ENCODE results near the gene FRMD4A. TPM values are rescaled to one million over a fixed set of nuclear protein-coding genes. Genes with fewer than 3 reads are reported as not detected.

Gene FRMD4A
- total RNA-seq, 1 experiment from 2014 or later, result 19.6 TPM

GRCh38 chr10:13674645-13675588, 655.8 kb downstream of the FRMD4A start:
- no peak overlapping the region for H2BK12ac ChIP-seq (ENCODE audit: insufficient read length, low read depth, low read length)
- no peak overlapping the region for H2AFZ ChIP-seq (ENCODE audit: low read length)
- H2AK5ac ChIP-seq (ENCODE audit: insufficient read length, low read length), result no peak overlapping the region
- no peak overlapping the region for H4K91ac ChIP-seq (ENCODE audit: insufficient read length, low read depth, low read length)
- H3K27ac ChIP-seq (ENCODE audit: insufficient read length, low read depth, low read length), result no peak overlapping the region
- no peak overlapping the region for H3K4me2 ChIP-seq (ENCODE audit: insufficient read depth, insufficient read length, low read length)
- Mint-ChIP-seq H3K4me3 (no peak overlapping the region; a peak in 1 of 5 replicates), H3K4me1 (peaks cover 34 to 39% of the 10 kb centered on the region in 2 experiments), H3K9me3 (no peaks in the 10 kb centered on the region), H3K36me3 (ENCODE audit: insufficient read depth in 1 of 3, low read depth in 3 of 3) (peaks cover 6 to 16% (median 9%) of the 10 kb centered on the region in 3 experiments; a peak in 6 of 7 replicates), H3K27me3 (ENCODE audit: low read depth) (no peaks in the 10 kb centered on the region), H3K27ac (peak overlapping the region in 1 of 3 experiments; percentile 76; a peak in 3 of 7 replicates)
- no peak overlapping the region for H2BK5ac ChIP-seq (ENCODE audit: insufficient read length, low read length)
- DNase-seq, result no peak
- H3K14ac ChIP-seq (ENCODE audit: insufficient read depth, low read length), result no peak overlapping the region
- H3K9me3 ChIP-seq (ENCODE audit: control insufficient read depth, low read depth, low read length), result no peaks in the 10 kb centered on the region
- no peak overlapping the region for H3K18ac ChIP-seq (ENCODE audit: insufficient read length, low read depth, low read length)
- no peak overlapping the region for H4K5ac ChIP-seq (ENCODE audit: insufficient read length, low read depth, low read length)
- H3K9ac ChIP-seq (ENCODE audit: extremely low read depth, insufficient read length, low read length), result no peak overlapping the region
- no peak overlapping the region for H3T11ph ChIP-seq (ENCODE audit: low read length)
- no peak overlapping the region for H2BK20ac ChIP-seq (ENCODE audit: low read depth, low read length, poor library complexity, severe bottlenecking)
- H3K4me1 ChIP-seq (ENCODE audit: insufficient read depth, low read length), result peaks cover 8% of the 10 kb centered on the region; the same call in 1 of the 2 replicates
- no peaks in the 10 kb centered on the region for H3K27me3 ChIP-seq (ENCODE audit: insufficient read depth, low read length)
- no peak overlapping the region for H2BK120ac ChIP-seq (ENCODE audit: low read depth, low read length, poor library complexity, severe bottlenecking)
- no peaks in the 10 kb centered on the region for H3K79me2 ChIP-seq (ENCODE audit: insufficient read depth, low read length)
- no peaks in the 10 kb centered on the region for H3K79me1 ChIP-seq (ENCODE audit: insufficient read depth, low read depth, low read length, poor library complexity, severe bottlenecking)
- TF ChIP-seq CTCF (conservative IDR thresholded peaks at IDR 0.05), result no peak
- H2BK15ac ChIP-seq (ENCODE audit: low read depth, low read length), result no peak overlapping the region
- no peak overlapping the region for H3K56ac ChIP-seq (ENCODE audit: insufficient read length, low read depth, low read length)
- no peak overlapping the region for H3K23ac ChIP-seq (ENCODE audit: insufficient read length, low read depth, low read length)
- H4K20me1 ChIP-seq (ENCODE audit: control insufficient read depth, insufficient read depth, insufficient read length), result no peaks in the 10 kb centered on the region
- no peak overlapping the region for H3K4ac ChIP-seq (ENCODE audit: low read depth, low read length)
- H4K8ac ChIP-seq (replicated peaks; ENCODE audit: insufficient read length, low read depth, low read length), result no peak overlapping the region
- WGBS (ENCODE audit: extremely low coverage, insufficient read length, low lambda C conversion rate), result no CpG with 5 or more reads among the region's 20 CpGs
- H3K23me2 ChIP-seq (ENCODE audit: insufficient read length, low read depth, low read length, poor library complexity, severe bottlenecking), result no peaks in the 10 kb centered on the region

Data from H9 (cell line).